GM12873 (cell line): Measurements from ENCODE around the gene TTBK1.

Experiments
- TF ChIP-seq, protein P1 (sequence below): IDR thresholded peaks from 2 replicates; pipeline ENCODE4 v1.5.1; 2012; ENCODE audit warnings: low read depth, mild to moderate bottlenecking, moderate library complexity, low read length, control low read depth; ENCODE audit not compliant: insufficient read depth; ENCODE audit errors: missing control alignments

The TTBK1 gene

GRCh38 chr6:43271103-43271815 lies 28.0 kb downstream of the TTBK1 start:
- TF ChIP-seq, protein P1, sequence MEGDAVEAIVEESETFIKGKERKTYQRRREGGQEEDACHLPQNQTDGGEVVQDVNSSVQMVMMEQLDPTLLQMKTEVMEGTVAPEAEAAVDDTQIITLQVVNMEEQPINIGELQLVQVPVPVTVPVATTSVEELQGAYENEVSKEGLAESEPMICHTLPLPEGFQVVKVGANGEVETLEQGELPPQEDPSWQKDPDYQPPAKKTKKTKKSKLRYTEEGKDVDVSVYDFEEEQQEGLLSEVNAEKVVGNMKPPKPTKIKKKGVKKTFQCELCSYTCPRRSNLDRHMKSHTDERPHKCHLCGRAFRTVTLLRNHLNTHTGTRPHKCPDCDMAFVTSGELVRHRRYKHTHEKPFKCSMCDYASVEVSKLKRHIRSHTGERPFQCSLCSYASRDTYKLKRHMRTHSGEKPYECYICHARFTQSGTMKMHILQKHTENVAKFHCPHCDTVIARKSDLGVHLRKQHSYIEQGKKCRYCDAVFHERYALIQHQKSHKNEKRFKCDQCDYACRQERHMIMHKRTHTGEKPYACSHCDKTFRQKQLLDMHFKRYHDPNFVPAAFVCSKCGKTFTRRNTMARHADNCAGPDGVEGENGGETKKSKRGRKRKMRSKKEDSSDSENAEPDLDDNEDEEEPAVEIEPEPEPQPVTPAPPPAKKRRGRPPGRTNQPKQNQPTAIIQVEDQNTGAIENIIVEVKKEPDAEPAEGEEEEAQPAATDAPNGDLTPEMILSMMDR: no peak

DNA sequence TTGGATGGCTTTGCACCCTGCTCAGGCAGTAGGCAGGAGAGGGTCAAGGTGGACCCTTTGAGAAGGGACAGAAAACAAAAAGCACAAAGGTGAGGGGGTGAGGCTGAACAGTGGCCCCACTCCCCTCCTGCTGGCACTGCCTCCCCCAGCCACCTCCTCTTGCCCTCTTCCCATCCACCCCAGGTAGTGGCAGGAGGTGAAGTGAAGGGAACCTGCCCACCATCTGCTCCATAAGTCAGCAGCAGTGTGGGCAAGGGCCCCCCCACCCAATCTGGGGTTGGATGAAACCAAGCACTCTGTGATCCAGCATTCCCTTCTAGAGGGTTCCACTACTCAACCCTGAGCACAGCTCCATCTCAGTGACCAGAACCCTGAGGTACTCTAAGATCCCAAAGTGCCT lies 28.7 kb downstream of the TTBK1 start:
- TF ChIP-seq, protein P1: no peak

DNA sequence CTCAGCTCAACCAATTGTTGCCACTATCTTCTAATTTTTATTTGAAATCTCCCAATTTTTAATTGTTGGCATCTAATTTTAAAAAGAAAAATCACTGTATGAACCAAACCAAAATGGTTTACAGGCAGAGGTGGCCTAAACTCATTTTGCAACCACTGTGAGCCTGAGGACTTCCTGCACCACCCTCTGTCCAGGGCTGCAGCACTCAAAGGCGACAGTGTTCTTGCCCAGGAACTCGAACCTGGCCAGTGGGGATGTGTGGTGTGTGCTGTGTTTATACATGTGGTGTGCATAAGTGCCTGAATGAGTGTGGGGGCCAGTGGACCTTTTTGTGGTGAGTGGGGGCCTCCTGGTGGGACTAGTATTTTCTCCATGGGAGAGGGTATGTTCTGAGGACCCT lies 30.4 kb downstream of the TTBK1 start:
- TF ChIP-seq, protein P1: no peak

- TF ChIP-seq, protein P1: no peak
Observed at GRCh38 chr6:43274127-43274915, 31.0 kb downstream of the TTBK1 start.

GRCh38 chr6:43274916-43275597 lies 31.8 kb downstream of the TTBK1 start:
- TF ChIP-seq, protein P1: no peak

GRCh38 chr6:43275801-43276576 lies 32.7 kb downstream of the TTBK1 start:
- TF ChIP-seq, protein P1: no peak
